Neural progenitor cell (in vitro differentiated cells): Measurements from ENCODE around the gene SLC22A5. TPM values are rescaled to one million over a fixed set of nuclear protein-coding genes. Genes with fewer than 3 reads are reported as not detected.

Experiments used
- DNase-seq: peaks from one replicate; pipeline ENCODE4 v3.0.0-alpha.2; 2016; ENCODE audit warnings: low spot score
- H2AFZ ChIP-seq: fragments of 200-600 bp; sonication (generic); replicated peaks from 2 replicates; pipeline ENCODE4 v1.6.1; 2016; ENCODE audit warnings: antibody characterized with exemption
- H3F3A ChIP-seq: fragments of 200-600 bp; sonication (generic); 2 replicates; pipeline ENCODE4 v1.6.1; 2016; ENCODE audit warnings: antibody characterized with exemption, low read depth
- H3K27ac ChIP-seq: fragments of 200-600 bp; sonication (generic); 2 replicates; pipeline ENCODE4 v1.5.1; 2016; ENCODE audit warnings: mild to moderate bottlenecking
- H3K27me3 ChIP-seq: fragments of 200-600 bp; sonication (generic); 2 replicates; pipeline ENCODE4 v1.6.1; 2016; ENCODE audit warnings: mild to moderate bottlenecking, moderate library complexity
- H3K36me3 ChIP-seq: fragments of 200-600 bp; sonication (generic); 2 replicates; pipeline ENCODE4 v1.5.1; 2016
- H3K4me1 ChIP-seq: fragments of 200-600 bp; sonication (generic); 2 replicates; pipeline ENCODE4 v1.6.1; 2016; ENCODE audit warnings: mixed run types
- H3K4me2 ChIP-seq: fragments of 200-600 bp; sonication (generic); 2 replicates; pipeline ENCODE4 v1.6.1; 2016
- H3K4me3 ChIP-seq: fragments of 200-600 bp; sonication (generic); 2 replicates; pipeline ENCODE4 v1.5.1; 2016
- H3K79me2 ChIP-seq: fragments of 200-600 bp; sonication (generic); 2 replicates; pipeline ENCODE4 v1.6.1; 2016; ENCODE audit warnings: low read depth
- H3K9ac ChIP-seq: fragments of 200-600 bp; sonication (generic); 2 replicates; pipeline ENCODE4 v1.6.1; 2016
- H3K9me3 ChIP-seq: fragments of 200-600 bp; sonication (generic); 2 replicates; pipeline ENCODE4 v1.5.1; 2016; ENCODE audit warnings: low read depth
- H4K20me1 ChIP-seq: fragments of 200-600 bp; sonication (generic); 2 replicates; pipeline ENCODE4 v1.6.1; 2016; ENCODE audit warnings: low read depth
- H3K27ac Mint-ChIP-seq: 3 replicates; pipeline ENCODE4 v1.8.0; 2021; ENCODE audit warnings: mixed read lengths
- H3K27me3 Mint-ChIP-seq: 2 replicates; pipeline ENCODE4 v1.8.0; 2022; ENCODE audit warnings: low read depth, mild to moderate bottlenecking, inconsistent platforms, moderate library complexity, mixed read lengths; ENCODE audit not compliant: insufficient read depth
- H3K36me3 Mint-ChIP-seq: 3 replicates; pipeline ENCODE4 v1.8.0; 2021; ENCODE audit warnings: mixed read lengths
- H3K4me1 Mint-ChIP-seq: 3 replicates; pipeline ENCODE4 v1.8.0; 2021; ENCODE audit warnings: mixed read lengths
- H3K4me3 Mint-ChIP-seq: 3 replicates; pipeline ENCODE4 v1.8.0; 2021; ENCODE audit warnings: mild to moderate bottlenecking, moderate library complexity, mixed read lengths
- H3K9me3 Mint-ChIP-seq: 3 replicates; pipeline ENCODE4 v1.8.0; 2020; ENCODE audit warnings: mixed read lengths
- CTCF ChIP-seq: fragments of 200-600 bp; sonication (generic); IDR thresholded peaks from 2 replicates; pipeline ENCODE4 v1.5.1; 2017; ENCODE audit warnings: antibody characterized with exemption, mild to moderate bottlenecking
- EZH2 ChIP-seq: fragments of 200-600 bp; sonication (generic); IDR thresholded peaks from 2 replicates; pipeline ENCODE4 v1.6.1; 2017; ENCODE audit warnings: antibody characterized with exemption, mild to moderate bottlenecking, moderate library complexity
- EZH2phosphoT487 ChIP-seq: fragments of 200-600 bp; sonication (generic); IDR thresholded peaks from 2 replicates; pipeline ENCODE4 v1.6.1; 2017; ENCODE audit warnings: antibody characterized with exemption
- total RNA-seq: library from RNA; depleted of rRNA; stranded (reverse); fragments of >200 nt; gene quantifications from 2 replicates; pipeline ENCODE4 v1.2.3, GENCODE V29; 2015; ENCODE audit warnings: low replicate concordance

SLC22A5 gene
- total RNA-seq, 1 donor from 2014 or later: 3.1 TPM

DNA sequence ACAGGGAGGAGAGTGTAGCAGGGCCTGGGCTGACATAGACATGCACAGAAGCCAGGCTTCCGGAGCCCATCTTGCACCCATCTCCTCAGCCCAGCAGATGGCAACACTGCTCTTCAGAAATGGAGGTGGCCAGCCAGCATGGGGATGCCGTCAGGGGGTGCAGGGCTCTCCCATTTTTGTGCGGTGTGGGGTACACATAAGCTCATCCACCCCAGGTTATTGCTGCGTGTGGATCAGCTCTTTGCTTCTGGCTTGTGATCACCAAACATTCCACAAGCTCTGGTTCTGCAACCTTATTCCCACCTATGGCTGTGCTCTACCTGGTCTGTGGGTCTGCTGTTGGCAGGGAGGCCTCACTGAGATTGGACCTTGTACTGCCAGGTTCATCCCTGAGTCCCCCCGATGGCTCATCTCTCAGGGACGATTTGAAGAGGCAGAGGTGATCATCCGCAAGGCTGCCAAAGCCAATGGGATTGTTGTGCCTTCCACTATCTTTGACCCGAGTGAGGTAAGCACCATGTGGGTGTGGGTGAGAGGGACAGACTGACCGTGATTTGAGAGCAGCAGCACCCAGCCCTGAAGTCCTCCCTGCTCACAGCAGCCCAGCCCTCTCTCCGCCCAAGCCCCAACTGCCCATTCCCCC, 17.3 kb downstream of the SLC22A5 start:
- no peaks in the 10 kb centered on the region for H3K27me3 ChIP-seq
- no peaks in the 10 kb centered on the region for H3F3A ChIP-seq
- DNase-seq: peak; percentile 70
- no peak overlapping the region for H2AFZ ChIP-seq
- Mint-ChIP-seq H3K9me3 (no peaks in the 10 kb centered on the region), H3K27ac (no peak overlapping the region), H3K4me1 (peaks cover 6% of the 10 kb centered on the region), H3K4me3 (no peak overlapping the region), H3K36me3 (no peaks in the 10 kb centered on the region), H3K27me3 (peaks cover 7% of the 10 kb centered on the region)
- H3K4me3 ChIP-seq: no peak overlapping the region
- no peak overlapping the region for H3K27ac ChIP-seq
- H3K36me3 ChIP-seq: no peaks in the 10 kb centered on the region
- H3K9me3 ChIP-seq: no peaks in the 10 kb centered on the region
- no peaks in the 10 kb centered on the region for H3K4me1 ChIP-seq
- H3K9ac ChIP-seq: no peak overlapping the region
- TF ChIP-seq CTCF (peak; percentile 72), EZH2phosphoT487 (no peak), EZH2 (no peak)
- H3K4me2 ChIP-seq: no peak overlapping the region
- H4K20me1 ChIP-seq: no peaks in the 10 kb centered on the region
- no peaks in the 10 kb centered on the region for H3K79me2 ChIP-seq

- Mint-ChIP-seq H3K4me3 (no peak overlapping the region), H3K27me3 (peaks cover 5% of the 10 kb centered on the region), H3K9me3 (no peaks in the 10 kb centered on the region), H3K36me3 (no peaks in the 10 kb centered on the region), H3K27ac (no peak overlapping the region), H3K4me1 (peaks cover 6% of the 10 kb centered on the region)
- Histone ChIP-seq H3K79me2 (no peaks in the 10 kb centered on the region), H3K4me1 (no peaks in the 10 kb centered on the region), H3K27me3 (no peaks in the 10 kb centered on the region), H3K36me3 (no peaks in the 10 kb centered on the region), H3F3A (no peaks in the 10 kb centered on the region), H3K27ac (no peak overlapping the region), H3K9me3 (no peaks in the 10 kb centered on the region), H2AFZ (no peak overlapping the region), H3K4me2 (no peak overlapping the region), H3K9ac (no peak overlapping the region), H3K4me3 (no peak overlapping the region), H4K20me1 (no peaks in the 10 kb centered on the region)
- DNase-seq: no peak
- TF ChIP-seq CTCF: no peak
- no peak for TF ChIP-seq EZH2phosphoT487
- no peak for TF ChIP-seq EZH2
Observed at GRCh38 chr5:132387640-132388117, 18.2 kb downstream of the SLC22A5 start.

GRCh38 chr5:132388244-132389050, 18.9 kb downstream of the SLC22A5 start:
- no peak overlapping the region for H3K4me3 ChIP-seq
- H3K27ac Mint-ChIP-seq: no peak overlapping the region

More at GRCh38 chr5:132388244-132389050, 18.9 kb downstream of the SLC22A5 start:
- no peaks in the 10 kb centered on the region for H4K20me1 ChIP-seq
- no peaks in the 10 kb centered on the region for H3K36me3 ChIP-seq
- no peaks in the 10 kb centered on the region for H3K79me2 ChIP-seq
- H3K4me3 Mint-ChIP-seq: no peak overlapping the region
- peaks cover 6% of the 10 kb centered on the region for H3K4me1 Mint-ChIP-seq
- H2AFZ ChIP-seq: no peak overlapping the region
- no peaks in the 10 kb centered on the region for H3K9me3 Mint-ChIP-seq
- no peaks in the 10 kb centered on the region for H3K9me3 ChIP-seq
- H3F3A ChIP-seq: no peaks in the 10 kb centered on the region
- TF ChIP-seq EZH2: no peak
- TF ChIP-seq CTCF: no peak
- no peak for TF ChIP-seq EZH2phosphoT487
- no peak for DNase-seq
- no peaks in the 10 kb centered on the region for H3K27me3 ChIP-seq
- peaks cover 2% of the 10 kb centered on the region for H3K36me3 Mint-ChIP-seq
- no peaks in the 10 kb centered on the region for H3K4me1 ChIP-seq
- H3K27me3 Mint-ChIP-seq: peaks cover 5% of the 10 kb centered on the region
- H3K27ac ChIP-seq: no peak overlapping the region
- H3K9ac ChIP-seq: no peak overlapping the region
- H3K4me2 ChIP-seq: no peak overlapping the region
